Stimulated activated CD4-positive, alpha-beta T cell treated with anti-CD3 and anti-CD28 coated beads, Interleukin-4, amount 100 ng/mL, for 4 hours (primary cell): Measurements from ENCODE around the gene ISG20.

Experiments used
- DNase-seq, 2 experiments: peaks; one replicate each; pipeline ENCODE4 v3.0.0-alpha.2; 2020

Gene ISG20

GRCh38 chr15:88638626-88639372, at the start of gene ISG20:
Gene ISG20 (plus strand): TSS chr15:88639016. CDS start chr15:88639367, 351 bp downstream.
- DNase-seq, result peak; percentile 86 to 99

- no peak for DNase-seq
These were observed 48.1 kb upstream of the ISG20 start for GRCh38 chr15:88590759-88591158.

- no peak for DNase-seq
These were observed 47.4 kb upstream of the ISG20 start for GRCh38 chr15:88591384-88591783.

GRCh38 chr15:88603885-88604284, 34.9 kb upstream of the ISG20 start:
- no peak for DNase-seq

- no peak for DNase-seq
These were observed 34.2 kb upstream of the ISG20 start for GRCh38 chr15:88604381-88605188.

- DNase-seq, result peak in 1 of 2 experiments; percentile 53
These were observed 33.4 kb upstream of the ISG20 start for GRCh38 chr15:88605189-88606069.

- DNase-seq, result no peak
These were observed 32.6 kb upstream of the ISG20 start for GRCh38 chr15:88606070-88606794.

GRCh38 chr15:88607951-88608350, 30.9 kb upstream of the ISG20 start:
- no peak for DNase-seq

- no peak for DNase-seq
These were observed 30.1 kb upstream of the ISG20 start for GRCh38 chr15:88608607-88609181.

- DNase-seq, result no peak
These were observed 29.3 kb upstream of the ISG20 start for GRCh38 chr15:88609344-88610090.

- no peak for DNase-seq
These were observed 28.1 kb upstream of the ISG20 start for GRCh38 chr15:88610701-88611231.

- DNase-seq, result no peak
These were observed 26.5 kb upstream of the ISG20 start for GRCh38 chr15:88612186-88612796.

GRCh38 chr15:88613074-88613944, 25.5 kb upstream of the ISG20 start:
- no peak for DNase-seq

- no peak for DNase-seq
These were observed 23.3 kb upstream of the ISG20 start for GRCh38 chr15:88615303-88616107.

GRCh38 chr15:88616240-88616639, 22.6 kb upstream of the ISG20 start:
- no peak for DNase-seq

- DNase-seq, result no peak
These were observed 21.6 kb upstream of the ISG20 start for GRCh38 chr15:88617031-88617722.

- DNase-seq, result no peak
These were observed 21.0 kb upstream of the ISG20 start for GRCh38 chr15:88617790-88618189.

- DNase-seq, result no peak
These were observed 20.1 kb upstream of the ISG20 start for GRCh38 chr15:88618686-88619085.
